ENCODE measurements around the gene GEMIN4.

GRCh38 chr17:737561-738113, 14.4 kb downstream of the GEMIN4 start:
- TF ChIP-seq CTCF (conservative IDR thresholded peaks at IDR 0.05; ENCODE audit: low read depth, low read length) (no peak), CEBPB (IDR thresholded peaks at IDR 0.05; ENCODE audit: low read depth, low read length) (no peak), FOS (IDR thresholded peaks at IDR 0.05; ENCODE audit: low read depth, low read length) (no peak), USF2 (IDR thresholded peaks at IDR 0.05; ENCODE audit: low read depth, low read length) (no peak), POLR2A (IDR thresholded peaks at IDR 0.05; ENCODE audit: low read depth, low read length) (no peak), RAD21 (IDR thresholded peaks at IDR 0.05; ENCODE audit: low read length) (no peak), SMC3 (IDR thresholded peaks at IDR 0.05; ENCODE audit: low read depth, low read length) (no peak), MAFK (IDR thresholded peaks at IDR 0.05; ENCODE audit: low read depth, low read length) (no peak), MXI1 (IDR thresholded peaks at IDR 0.05; ENCODE audit: borderline replicate concordance, low read depth, low read length) (no peak), RCOR1 (IDR thresholded peaks at IDR 0.05; ENCODE audit: insufficient replicate concordance, low read length) (no peak)

All from IMR-90 (cell line).